Gastrocnemius medialis (tissue), 4 donors: ENCODE results near the gene GPR155.

Source experiments
- POLR2A ChIP-seq, 2 donors: fragments of 450-650 bp; IDR thresholded peaks; one replicate each; pipeline ENCODE4 v1.6.1; 2017; ENCODE audit warnings: antibody characterized with exemption in 2 of 2, mild to moderate bottlenecking in 2 of 2, moderate library complexity in 2 of 2
- TF ChIP-seq, protein P1 (sequence below), 5 experiments: fragments of 450-650 bp in 3 of 5; fragments of 200-600 bp in 2 of 5; sonication (generic) in 2 of 5; IDR thresholded peaks in 4 of 5; conservative IDR thresholded peaks in 1 of 5; 1 replicate in 4 of 5; 2 replicates in 1 of 5; pipeline ENCODE4 v1.5.1; 2016 to 2019; ENCODE audit warnings: antibody characterized with exemption in 5 of 5, mild to moderate bottlenecking in 3 of 5, moderate library complexity in 3 of 5

DNA sequence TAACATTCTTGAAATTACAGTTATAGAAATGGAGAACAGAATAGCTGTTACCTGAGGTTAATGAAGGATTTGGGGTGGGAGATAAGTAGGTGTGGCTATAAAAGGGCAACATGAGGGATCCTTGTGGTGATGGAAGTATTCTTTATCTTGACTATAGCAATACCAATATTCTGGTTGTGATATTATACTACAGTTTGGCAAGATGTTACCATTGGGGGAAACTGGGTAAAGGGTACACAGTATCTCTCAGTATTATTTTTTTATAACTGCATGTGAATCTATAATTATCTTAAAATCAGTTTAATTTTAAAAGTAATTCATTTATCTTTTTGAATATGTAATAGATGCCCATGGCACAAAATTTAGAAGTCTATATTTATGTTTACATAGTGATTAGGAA lies 83.2 kb downstream of the GPR155 start:
- TF ChIP-seq, protein P1, sequence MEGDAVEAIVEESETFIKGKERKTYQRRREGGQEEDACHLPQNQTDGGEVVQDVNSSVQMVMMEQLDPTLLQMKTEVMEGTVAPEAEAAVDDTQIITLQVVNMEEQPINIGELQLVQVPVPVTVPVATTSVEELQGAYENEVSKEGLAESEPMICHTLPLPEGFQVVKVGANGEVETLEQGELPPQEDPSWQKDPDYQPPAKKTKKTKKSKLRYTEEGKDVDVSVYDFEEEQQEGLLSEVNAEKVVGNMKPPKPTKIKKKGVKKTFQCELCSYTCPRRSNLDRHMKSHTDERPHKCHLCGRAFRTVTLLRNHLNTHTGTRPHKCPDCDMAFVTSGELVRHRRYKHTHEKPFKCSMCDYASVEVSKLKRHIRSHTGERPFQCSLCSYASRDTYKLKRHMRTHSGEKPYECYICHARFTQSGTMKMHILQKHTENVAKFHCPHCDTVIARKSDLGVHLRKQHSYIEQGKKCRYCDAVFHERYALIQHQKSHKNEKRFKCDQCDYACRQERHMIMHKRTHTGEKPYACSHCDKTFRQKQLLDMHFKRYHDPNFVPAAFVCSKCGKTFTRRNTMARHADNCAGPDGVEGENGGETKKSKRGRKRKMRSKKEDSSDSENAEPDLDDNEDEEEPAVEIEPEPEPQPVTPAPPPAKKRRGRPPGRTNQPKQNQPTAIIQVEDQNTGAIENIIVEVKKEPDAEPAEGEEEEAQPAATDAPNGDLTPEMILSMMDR (IDR thresholded peaks at IDR 0.05 in 4 of 5, conservative IDR thresholded peaks at IDR 0.05 in 1 of 5) = no peak
- no peak for TF ChIP-seq POLR2A (IDR thresholded peaks at IDR 0.05)
